BE2C (cell line): ENCODE data around the gene WDPCP.

Experiments
- DNase-seq: peaks from one replicate; pipeline ENCODE4 v3.0.0-alpha.2; 2020
- H3K27me3 ChIP-seq: fragments of 250-450 bp; sonication (Bioruptor Pico); 2 replicates; pipeline ENCODE4 v1.5.1; 2020; ENCODE audit warnings: mild to moderate bottlenecking
- H3K36me3 ChIP-seq: fragments of 250-450 bp; sonication (Bioruptor Pico); 2 replicates; pipeline ENCODE4 v1.5.1; 2020; ENCODE audit warnings: mild to moderate bottlenecking
- H3K4me1 ChIP-seq: fragments of 250-450 bp; sonication (Bioruptor Pico); 2 replicates; pipeline ENCODE4 v1.5.1; 2020
- H3K4me3 ChIP-seq: 2 replicates; pipeline ENCODE4 v1.5.1; 2011; ENCODE audit warnings: low read depth, low read length
- H3K9me3 ChIP-seq: fragments of 250-450 bp; sonication (Bioruptor Pico); 2 replicates; pipeline ENCODE4 v1.5.1; 2020
- CTCF ChIP-seq: IDR thresholded peaks from 2 replicates; pipeline ENCODE4 v1.5.1; 2012; ENCODE audit warnings: mild to moderate bottlenecking, low read depth, low read length

Gene WDPCP

DNA sequence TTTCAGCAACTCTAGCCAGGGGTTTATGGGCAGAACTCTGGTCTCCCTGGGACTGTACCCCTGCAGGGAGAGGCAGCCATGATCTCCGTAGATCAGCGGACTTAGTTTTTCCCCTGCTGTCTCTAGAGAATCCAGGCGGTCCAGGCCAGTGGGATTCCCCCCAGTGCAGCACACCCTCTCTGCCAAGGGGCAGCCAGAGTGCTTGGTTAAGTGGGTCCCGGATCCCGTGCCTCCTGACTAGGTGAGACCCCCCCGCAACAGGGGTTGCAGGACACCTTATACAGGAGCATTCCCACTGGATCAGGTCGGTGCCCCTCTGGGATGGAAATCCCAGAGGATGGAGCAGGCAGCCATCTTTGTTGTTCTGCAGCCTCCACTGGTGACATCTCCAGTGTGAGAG lies 33.0 kb downstream of the WDPCP start:
- H3K27me3 ChIP-seq = no peaks in the 10 kb centered on the region
- no peaks in the 10 kb centered on the region for H3K36me3 ChIP-seq
- no peaks in the 10 kb centered on the region for H3K9me3 ChIP-seq
- H3K4me3 ChIP-seq = no peak overlapping the region
- no peak for TF ChIP-seq CTCF
- no peaks in the 10 kb centered on the region for H3K4me1 ChIP-seq
- no peak for DNase-seq

- TF ChIP-seq CTCF = no peak
- Histone ChIP-seq H3K27me3 (no peaks in the 10 kb centered on the region), H3K4me1 (no peaks in the 10 kb centered on the region), H3K36me3 (no peaks in the 10 kb centered on the region), H3K9me3 (no peaks in the 10 kb centered on the region), H3K4me3 (no peak overlapping the region)
- no peak for DNase-seq
Measured at GRCh38 chr2:63553049-63553448, 35.2 kb downstream of the WDPCP start.

DNA sequence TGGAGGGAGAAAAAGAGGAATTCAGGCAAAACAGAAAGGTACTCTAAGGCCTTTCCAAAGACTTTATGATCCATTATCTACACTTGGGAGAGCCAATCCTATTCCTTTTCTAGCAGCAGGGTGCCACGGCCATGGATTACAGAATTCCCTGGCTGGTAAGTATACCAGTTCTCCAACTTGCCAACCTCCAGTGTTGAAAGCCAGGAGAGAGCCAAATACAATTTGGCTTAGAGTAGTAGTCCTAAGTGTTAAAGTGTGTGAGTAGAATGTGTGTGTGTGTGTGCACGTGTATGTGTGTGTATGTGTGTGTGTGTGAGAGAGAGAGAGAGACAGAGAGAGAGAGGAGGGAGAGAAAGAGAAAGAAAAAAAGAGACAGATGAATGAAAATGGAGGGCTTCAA lies 43.3 kb downstream of the WDPCP start:
- Histone ChIP-seq H3K4me1 (no peaks in the 10 kb centered on the region), H3K27me3 (no peaks in the 10 kb centered on the region), H3K9me3 (no peaks in the 10 kb centered on the region), H3K4me3 (no peak overlapping the region), H3K36me3 (no peaks in the 10 kb centered on the region)
- TF ChIP-seq CTCF = no peak
- no peak for DNase-seq

GRCh38 chr2:63544017-63544627 lies 44.2 kb downstream of the WDPCP start:
- H3K4me1 ChIP-seq = no peaks in the 10 kb centered on the region
- H3K9me3 ChIP-seq = no peaks in the 10 kb centered on the region
- DNase-seq = no peak
- H3K4me3 ChIP-seq = no peak overlapping the region
- peak; percentile 35; the same call in 1 of the 2 replicates for TF ChIP-seq CTCF
- no peaks in the 10 kb centered on the region for H3K27me3 ChIP-seq
- H3K36me3 ChIP-seq = no peaks in the 10 kb centered on the region

GRCh38 chr2:63539416-63540162 lies 48.7 kb downstream of the WDPCP start:
- Histone ChIP-seq H3K36me3 (no peaks in the 10 kb centered on the region), H3K27me3 (no peaks in the 10 kb centered on the region), H3K4me1 (no peaks in the 10 kb centered on the region), H3K4me3 (no peak overlapping the region), H3K9me3 (no peaks in the 10 kb centered on the region)
- no peak for DNase-seq
- TF ChIP-seq CTCF = no peak

DNA sequence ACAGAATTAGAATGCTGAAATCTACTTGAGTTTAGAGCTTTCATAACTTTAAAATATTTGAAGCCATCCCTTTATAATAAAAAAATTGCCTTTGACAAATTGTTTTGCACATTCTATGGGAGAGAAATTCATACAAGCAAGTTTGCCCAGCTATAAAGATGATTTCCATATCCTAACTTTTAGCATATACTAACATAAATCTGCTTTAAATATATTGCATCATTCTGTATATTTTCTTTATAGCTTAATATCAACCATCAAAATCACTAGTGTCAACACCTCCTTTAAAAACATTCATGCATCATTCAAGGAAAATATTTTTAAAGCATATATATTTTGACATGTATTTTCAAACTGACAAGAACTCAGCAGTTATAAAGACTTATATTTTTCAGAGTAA lies 49.9 kb downstream of the WDPCP start:
- Histone ChIP-seq H3K4me3 (no peak overlapping the region), H3K9me3 (no peaks in the 10 kb centered on the region), H3K27me3 (no peaks in the 10 kb centered on the region), H3K4me1 (no peaks in the 10 kb centered on the region), H3K36me3 (no peaks in the 10 kb centered on the region)
- no peak for DNase-seq
- no peak for TF ChIP-seq CTCF
